MCF 10A (cell line): ENCODE results near the gene LIMA1. TPM values are rescaled to one million over a fixed set of nuclear protein-coding genes. Genes with fewer than 3 reads are reported as not detected.

Experiments used
- BruUV-seq: library from RNA; stranded (reverse); fragments of 400-500 nt; replicated peaks from 2 replicates; lab custom pipeline; 2021; lab: Mats Ljungman, UMichigan
- CTCF ChIA-PET: fragments of 300-600 bp; sonication (Branson Sonifier 250); formaldehyde crosslinking; extraction: SDS; loops from one replicate; lab custom pipeline; 2021; ENCODE audit warnings: antibody characterized with exemption, inconsistent platforms; lab: Yijun Ruan, JAX
- POLR2A ChIA-PET: fragments of 300-600, 350-650 bp; sonication (Branson Sonifier 250); formaldehyde crosslinking; extraction: SDS; loops from one replicate; lab custom pipeline; 2020; ENCODE audit warnings: antibody characterized with exemption, inconsistent platforms; lab: Yijun Ruan, JAX
- DNase-seq: peaks from one replicate; pipeline ENCODE4 v3.0.0-alpha.2; 2018; ENCODE audit not compliant: unreplicated experiment
- H3K27ac Mint-ChIP-seq: one replicate; pipeline ENCODE4 v1.8.0; 2022; ENCODE audit warnings: mild to moderate bottlenecking, low read depth, mixed read lengths; ENCODE audit not compliant: unreplicated experiment
- H3K27me3 Mint-ChIP-seq: one replicate; pipeline ENCODE4 v1.8.0; 2022; ENCODE audit warnings: mixed read lengths; ENCODE audit not compliant: insufficient read depth, unreplicated experiment
- H3K36me3 Mint-ChIP-seq: one replicate; pipeline ENCODE4 v1.8.0; 2022; ENCODE audit warnings: mild to moderate bottlenecking, moderate library complexity, mixed read lengths; ENCODE audit not compliant: insufficient read depth, unreplicated experiment
- H3K4me1 Mint-ChIP-seq: one replicate; pipeline ENCODE4 v1.8.0; 2022; ENCODE audit warnings: mixed read lengths; ENCODE audit not compliant: insufficient read depth, unreplicated experiment
- H3K4me3 Mint-ChIP-seq: one replicate; pipeline ENCODE4 v1.8.0; 2022; ENCODE audit warnings: mild to moderate bottlenecking, moderate library complexity, mixed read lengths; ENCODE audit not compliant: unreplicated experiment
- H3K9me3 Mint-ChIP-seq: one replicate; pipeline ENCODE4 v1.8.0; 2022; ENCODE audit warnings: mixed read lengths; ENCODE audit not compliant: unreplicated experiment
- intact Hi-C: fragments of 100-400 bp; cut with micrococcal nuclease; formaldehyde crosslinking; loops from 2 replicates; pipeline ENCODE4 v1.14.1; 2022
- total RNA-seq: library from RNA; stranded (reverse); gene quantifications from 2 replicates; pipeline ENCODE4 v1.2.3, GENCODE V29; 2022
- TF ChIP-seq, protein P1 (sequence below): fragments of 200-600 bp; IDR thresholded peaks from one replicate; pipeline ENCODE4 v1.8.0; 2022; ENCODE audit warnings: antibody characterized with exemption, mild to moderate bottlenecking; ENCODE audit not compliant: unreplicated experiment

Gene LIMA1
- total RNA-seq, 1 experiment from 2014 or later, result 86.0 TPM

DNA sequence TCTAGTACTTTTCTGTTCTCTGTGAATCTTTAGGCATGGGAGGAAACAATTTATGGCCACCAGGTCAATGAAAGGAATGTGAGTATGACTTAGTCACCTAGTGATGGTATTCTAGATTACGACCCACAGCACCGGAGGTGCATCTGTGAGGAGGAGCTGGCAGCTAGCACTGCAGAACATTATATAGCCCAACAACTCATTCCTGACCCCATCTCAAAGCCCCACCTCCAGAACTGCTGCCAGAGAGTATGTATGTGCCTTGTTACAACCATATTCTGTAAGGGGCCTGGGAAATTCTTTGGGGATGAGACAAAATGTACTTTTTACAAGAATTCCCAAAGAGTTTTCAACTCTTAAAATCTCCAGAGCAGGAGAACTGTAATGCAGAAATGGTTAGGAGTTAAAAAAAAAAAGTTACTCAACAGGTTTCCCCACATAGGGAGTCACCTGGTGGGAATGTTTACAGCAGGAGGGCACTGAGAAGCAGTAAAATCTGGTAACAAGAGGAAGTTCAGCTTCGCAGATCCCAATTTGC, 81.3 kb downstream of the LIMA1 start:
- peak overlapping the region; percentile 25 for H3K4me3 Mint-ChIP-seq
- intact Hi-C loops, result no loop called here
- peak; percentile 63 for DNase-seq
- H3K4me1 Mint-ChIP-seq, result peaks cover 17% of the 10 kb centered on the region
- ChIA-PET CTCF (interaction anchor here (0.5 to 1.4 kb wide), 2 partner anchors 10 to 19 kb away, joined by 3 to 4 read pairs; no protein-coding TSS in a partner anchor), POLR2A (interaction anchor here (0.6 to 7.5 kb wide), 6 partner anchors 10 to 1153 kb away, joined by 3 to 59 read pairs (median 4); no protein-coding TSS in a partner anchor)
- no peaks in the 10 kb centered on the region for H3K9me3 Mint-ChIP-seq
- TF ChIP-seq, protein P1, sequence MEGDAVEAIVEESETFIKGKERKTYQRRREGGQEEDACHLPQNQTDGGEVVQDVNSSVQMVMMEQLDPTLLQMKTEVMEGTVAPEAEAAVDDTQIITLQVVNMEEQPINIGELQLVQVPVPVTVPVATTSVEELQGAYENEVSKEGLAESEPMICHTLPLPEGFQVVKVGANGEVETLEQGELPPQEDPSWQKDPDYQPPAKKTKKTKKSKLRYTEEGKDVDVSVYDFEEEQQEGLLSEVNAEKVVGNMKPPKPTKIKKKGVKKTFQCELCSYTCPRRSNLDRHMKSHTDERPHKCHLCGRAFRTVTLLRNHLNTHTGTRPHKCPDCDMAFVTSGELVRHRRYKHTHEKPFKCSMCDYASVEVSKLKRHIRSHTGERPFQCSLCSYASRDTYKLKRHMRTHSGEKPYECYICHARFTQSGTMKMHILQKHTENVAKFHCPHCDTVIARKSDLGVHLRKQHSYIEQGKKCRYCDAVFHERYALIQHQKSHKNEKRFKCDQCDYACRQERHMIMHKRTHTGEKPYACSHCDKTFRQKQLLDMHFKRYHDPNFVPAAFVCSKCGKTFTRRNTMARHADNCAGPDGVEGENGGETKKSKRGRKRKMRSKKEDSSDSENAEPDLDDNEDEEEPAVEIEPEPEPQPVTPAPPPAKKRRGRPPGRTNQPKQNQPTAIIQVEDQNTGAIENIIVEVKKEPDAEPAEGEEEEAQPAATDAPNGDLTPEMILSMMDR, result no peak
- H3K27me3 Mint-ChIP-seq, result no peaks in the 10 kb centered on the region
- BruUV-seq, result no TSS peak
- H3K27ac Mint-ChIP-seq, result peak overlapping the region; percentile 74
- peaks cover 41% of the 10 kb centered on the region for H3K36me3 Mint-ChIP-seq

DNA sequence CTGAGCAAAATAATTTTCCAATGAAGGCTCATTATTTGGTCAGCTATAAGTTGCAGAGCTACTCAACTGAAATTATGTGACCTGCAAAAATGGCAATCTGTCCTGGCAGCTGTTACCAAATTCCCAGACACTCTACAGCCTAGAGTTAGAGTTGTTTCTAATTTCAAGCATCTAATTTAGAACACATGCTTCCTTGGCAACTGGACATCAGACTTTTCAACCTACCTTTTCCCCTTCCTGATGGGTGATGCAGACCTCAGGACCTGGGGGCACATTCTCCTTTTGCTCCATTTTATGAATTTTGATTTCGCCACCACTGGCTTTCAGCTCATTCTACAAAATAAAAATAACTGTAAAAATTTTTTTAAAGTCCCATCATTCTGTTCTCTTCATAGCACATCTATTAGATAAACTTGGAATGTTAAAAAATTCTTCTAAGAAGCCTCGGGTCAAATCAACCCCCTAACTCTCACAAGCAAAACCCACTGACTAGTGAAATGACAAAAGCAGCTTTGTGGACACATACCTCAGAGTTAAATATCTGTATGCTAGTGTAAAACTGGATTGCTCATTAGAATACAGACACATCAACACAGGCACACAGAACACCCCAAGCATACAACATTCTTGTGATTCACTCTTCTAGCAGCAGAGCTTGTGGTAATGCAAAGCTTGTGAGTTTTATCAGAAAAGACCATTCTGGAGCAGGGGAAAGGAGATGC, 82.6 kb downstream of the LIMA1 start:
- Mint-ChIP-seq H3K36me3 (peaks cover 42% of the 10 kb centered on the region), H3K4me3 (no peak overlapping the region), H3K9me3 (no peaks in the 10 kb centered on the region), H3K27ac (no peak overlapping the region), H3K27me3 (no peaks in the 10 kb centered on the region), H3K4me1 (peaks cover 17% of the 10 kb centered on the region)
- TF ChIP-seq, protein P1, result no peak
- no TSS peak for BruUV-seq
- intact Hi-C loops, result no loop called here
- POLR2A ChIA-PET, result interaction anchor here (0.6 to 7.5 kb wide), 10 partner anchors 13 to 128 kb away, joined by 3 to 59 read pairs (median 4); partner anchors contain the start of genes CERS5 and LIMA1
- CTCF ChIA-PET, result interaction anchor here (1.0 kb wide), 1 partner anchor 23 kb away, joined by 3 read pairs; no protein-coding TSS in a partner anchor
- no peak for DNase-seq

DNA sequence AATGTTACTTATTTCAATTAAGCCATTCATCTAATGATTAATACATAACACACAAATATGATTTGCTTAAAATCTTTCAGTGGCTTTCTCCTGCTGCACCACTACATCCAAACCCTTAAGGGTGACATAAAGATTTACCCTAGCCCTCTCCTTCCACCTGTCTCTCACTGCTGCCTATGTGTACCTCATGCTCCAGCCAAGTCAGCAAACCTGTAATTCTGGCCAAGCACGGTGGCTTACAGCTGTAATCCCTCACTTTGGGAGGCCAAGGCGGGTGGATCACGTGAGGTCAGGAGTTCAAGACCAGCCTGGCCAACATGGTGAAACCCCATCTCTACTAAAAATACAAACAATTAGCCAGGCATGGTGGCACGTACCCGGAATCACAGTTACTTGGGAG, 84.5 kb downstream of the LIMA1 start:
- Mint-ChIP-seq H3K9me3 (no peaks in the 10 kb centered on the region), H3K4me1 (peaks cover 15% of the 10 kb centered on the region), H3K27ac (no peak overlapping the region), H3K36me3 (peaks cover 37% of the 10 kb centered on the region), H3K4me3 (no peak overlapping the region), H3K27me3 (no peaks in the 10 kb centered on the region)
- POLR2A ChIA-PET, result interaction anchor here (0.9 to 1.8 kb wide), 3 partner anchors 15 to 129 kb away, joined by 3 read pairs; no protein-coding TSS in a partner anchor
- CTCF ChIA-PET, result interaction anchor here (0.6 to 1.3 kb wide), 2 partner anchors 29 to 116 kb away, joined by 3 to 4 read pairs; no protein-coding TSS in a partner anchor
- intact Hi-C loops, result no loop called here
- no TSS peak for BruUV-seq
- TF ChIP-seq, protein P1, result no peak
- DNase-seq, result no peak

DNA sequence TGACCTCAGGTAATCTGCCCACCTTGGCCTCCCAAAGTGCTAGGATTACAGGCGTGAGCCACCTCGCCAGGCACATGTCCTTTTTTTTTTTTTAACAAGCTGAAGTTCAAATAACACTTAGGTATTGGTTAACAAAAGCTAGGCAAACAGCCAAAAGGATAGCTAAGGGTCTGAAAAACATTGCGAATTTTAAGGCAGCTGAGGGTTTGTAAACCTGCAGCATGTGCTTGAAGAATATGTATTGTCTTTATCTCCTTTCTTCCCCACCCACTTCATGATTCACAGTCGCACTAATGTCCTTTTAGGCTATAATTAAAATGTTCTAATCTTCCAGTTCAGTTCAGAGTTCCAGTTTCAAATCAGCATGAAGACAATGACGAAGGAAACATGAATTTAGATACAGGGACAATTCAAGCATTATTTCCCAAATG, 86.0 kb downstream of the LIMA1 start:
- intact Hi-C loops, result no loop called here
- no peak overlapping the region for H3K27ac Mint-ChIP-seq
- TF ChIP-seq, protein P1, result no peak
- DNase-seq, result no peak
- H3K4me1 Mint-ChIP-seq, result peaks cover 7% of the 10 kb centered on the region
- no peaks in the 10 kb centered on the region for H3K9me3 Mint-ChIP-seq
- ChIA-PET CTCF (interaction anchor here (0.6 to 0.7 kb wide), 2 partner anchors 19 to 61 kb away, joined by 3 read pairs; no protein-coding TSS in a partner anchor), POLR2A (interaction anchor here (1.7 kb wide), 1 partner anchor 9 kb away, joined by 5 read pairs; no protein-coding TSS in a partner anchor)
- no peaks in the 10 kb centered on the region for H3K27me3 Mint-ChIP-seq
- BruUV-seq, result no TSS peak
- no peak overlapping the region for H3K4me3 Mint-ChIP-seq
- peaks cover 46% of the 10 kb centered on the region for H3K36me3 Mint-ChIP-seq
